ENCODE results near the gene UGGT2. TPM values are rescaled to one million over a fixed set of nuclear protein-coding genes. Genes with fewer than 3 reads are reported as not detected.
"Not testable (repeated sequence)": the region's sequence is repeated elsewhere in the genome, so short reads cannot be mapped to it uniquely, and the experiment has no call there.

UGGT2 gene
- total and polyA plus RNA-seq, 2 experiments from 2014 or later, result 46.1 to 54.8 TPM

GRCh38 chr13:95861296-95861695 is 191.9 kb downstream of the UGGT2 start:
- no peak overlapping the region for H2AFZ ChIP-seq
- no peak overlapping the region for H3K27ac ChIP-seq
- TF ChIP-seq EZH2 (IDR thresholded peaks at IDR 0.05; ENCODE audit: insufficient read depth, poor library complexity, severe bottlenecking), result no peak
- no peak for TF ChIP-seq EZH2phosphoT487 (IDR thresholded peaks at IDR 0.05; ENCODE audit: insufficient read depth, low read depth)
- in situ Hi-C loops (cut with MboI), result no loop called here
- no peaks in the 10 kb centered on the region for H3K9me2 ChIP-seq (ENCODE audit: insufficient read depth)
- no peaks in the 10 kb centered on the region for H3K9me3 ChIP-seq (ENCODE audit: low read depth)
- no peak overlapping the region for H3K4me2 ChIP-seq (ENCODE audit: unreplicated experiment)
- H3K9ac ChIP-seq, result no peak overlapping the region
- H4K20me1 ChIP-seq (ENCODE audit: insufficient read depth), result no peaks in the 10 kb centered on the region
- WGBS, 2 experiments (ENCODE audit: low coverage in 1 of 2, low lambda C conversion rate in 2 of 2, missing lambda C conversion rate in 2 of 2), result 96 to 97% methylated on average over 2 of the region's 2 CpGs
- H3K36me3 ChIP-seq (ENCODE audit: low read depth), result no peaks in the 10 kb centered on the region; the same call in 1 of the 2 replicates
- H3K79me2 ChIP-seq (ENCODE audit: insufficient read depth), result no peaks in the 10 kb centered on the region
- no peaks in the 10 kb centered on the region for H3K27me3 ChIP-seq (replicated peaks; ENCODE audit: insufficient read depth)
- no peak for DNase-seq
- H3K4me1 ChIP-seq (ENCODE audit: insufficient read depth), result no peaks in the 10 kb centered on the region
- no peaks in the 10 kb centered on the region for H3F3A ChIP-seq (ENCODE audit: insufficient read depth)
- H3K4me3 ChIP-seq, result no peak overlapping the region

GRCh38 chr13:95858286-95859075 is 194.7 kb downstream of the UGGT2 start:
- H3K36me3 ChIP-seq (ENCODE audit: low read depth), result peaks cover 11% of the 10 kb centered on the region; the same call in 1 of the 2 replicates
- no peak for DNase-seq
- in situ Hi-C loops (cut with MboI), result no loop called here

GRCh38 chr13:95845656-95846055 is 207.5 kb downstream of the UGGT2 start:
- not testable (repeated sequence) for H2AFZ ChIP-seq; H3K27me3 ChIP-seq (replicated peaks; ENCODE audit: insufficient read depth); H3K9me3 ChIP-seq (ENCODE audit: low read depth); H3K9me2 ChIP-seq (ENCODE audit: insufficient read depth); H3K79me2 ChIP-seq (ENCODE audit: insufficient read depth); H3K4me3 ChIP-seq; DNase-seq; H3K27ac ChIP-seq; H3F3A ChIP-seq (ENCODE audit: insufficient read depth); H3K4me2 ChIP-seq (ENCODE audit: unreplicated experiment); H3K36me3 ChIP-seq (ENCODE audit: low read depth); H4K20me1 ChIP-seq (ENCODE audit: insufficient read depth); H3K9ac ChIP-seq; H3K4me1 ChIP-seq (ENCODE audit: insufficient read depth)
- in situ Hi-C loops (cut with MboI), result loop anchor here (25.0 kb wide), 1 partner anchor 233 kb away; no protein-coding TSS in a partner anchor
- WGBS, 2 experiments (ENCODE audit: low coverage in 1 of 2, low lambda C conversion rate in 2 of 2, missing lambda C conversion rate in 2 of 2), result 94 to 96% methylated on average over 8 to 24 of the region's 26 CpGs

More at GRCh38 chr13:95858286-95859075, 194.7 kb downstream of the UGGT2 start:
- Histone ChIP-seq H3K4me1 (ENCODE audit: insufficient read depth) (no peaks in the 10 kb centered on the region), H3K9me2 (ENCODE audit: insufficient read depth) (no peaks in the 10 kb centered on the region), H4K20me1 (ENCODE audit: insufficient read depth) (no peaks in the 10 kb centered on the region), H3K4me2 (ENCODE audit: unreplicated experiment) (no peak overlapping the region), H3F3A (ENCODE audit: insufficient read depth) (no peaks in the 10 kb centered on the region), H3K27me3 (replicated peaks; ENCODE audit: insufficient read depth) (no peaks in the 10 kb centered on the region), H3K79me2 (ENCODE audit: insufficient read depth) (no peaks in the 10 kb centered on the region), H3K9me3 (ENCODE audit: low read depth) (no peaks in the 10 kb centered on the region), H3K4me3 (no peak overlapping the region), H2AFZ (no peak overlapping the region), H3K9ac (no peak overlapping the region), H3K27ac (no peak overlapping the region)
- TF ChIP-seq EZH2 (IDR thresholded peaks at IDR 0.05; ENCODE audit: insufficient read depth, poor library complexity, severe bottlenecking) (no peak), EZH2phosphoT487 (IDR thresholded peaks at IDR 0.05; ENCODE audit: insufficient read depth, low read depth) (no peak)
- WGBS, 2 experiments (ENCODE audit: low coverage in 1 of 2, low lambda C conversion rate in 2 of 2, missing lambda C conversion rate in 2 of 2), result 86% methylated on average over 10 of the region's 10 CpGs

GRCh38 chr13:95842898-95843297 is 210.3 kb downstream of the UGGT2 start:
- H3K9me3 ChIP-seq (ENCODE audit: low read depth), result no peaks in the 10 kb centered on the region
- in situ Hi-C loops (cut with MboI), result loop anchor here (25.0 kb wide), 1 partner anchor 231 kb away; no protein-coding TSS in a partner anchor
- H4K20me1 ChIP-seq (ENCODE audit: insufficient read depth), result no peaks in the 10 kb centered on the region
- H2AFZ ChIP-seq, result no peak overlapping the region
- no peak overlapping the region for H3K4me2 ChIP-seq (ENCODE audit: unreplicated experiment)
- DNase-seq, result no peak
- WGBS, 2 experiments (ENCODE audit: low coverage in 1 of 2, low lambda C conversion rate in 2 of 2, missing lambda C conversion rate in 2 of 2), result 94 to 100% methylated on average over 2 of the region's 2 CpGs
- H3K4me3 ChIP-seq, result no peak overlapping the region
- no peak overlapping the region for H3K9ac ChIP-seq
- TF ChIP-seq EZH2 (IDR thresholded peaks at IDR 0.05; ENCODE audit: insufficient read depth, poor library complexity, severe bottlenecking) (no peak), EZH2phosphoT487 (IDR thresholded peaks at IDR 0.05; ENCODE audit: insufficient read depth, low read depth) (no peak)
- no peaks in the 10 kb centered on the region for H3K36me3 ChIP-seq (ENCODE audit: low read depth)
- no peaks in the 10 kb centered on the region for H3K4me1 ChIP-seq (ENCODE audit: insufficient read depth)
- no peaks in the 10 kb centered on the region for H3F3A ChIP-seq (ENCODE audit: insufficient read depth)
- H3K27ac ChIP-seq, result no peak overlapping the region
- no peaks in the 10 kb centered on the region for H3K27me3 ChIP-seq (replicated peaks; ENCODE audit: insufficient read depth)
- H3K9me2 ChIP-seq (ENCODE audit: insufficient read depth), result no peaks in the 10 kb centered on the region
- H3K79me2 ChIP-seq (ENCODE audit: insufficient read depth), result no peaks in the 10 kb centered on the region

Data from GM23248 (cell line).